ENCODE results near the gene TMEM59L.

Gene TMEM59L

DNA sequence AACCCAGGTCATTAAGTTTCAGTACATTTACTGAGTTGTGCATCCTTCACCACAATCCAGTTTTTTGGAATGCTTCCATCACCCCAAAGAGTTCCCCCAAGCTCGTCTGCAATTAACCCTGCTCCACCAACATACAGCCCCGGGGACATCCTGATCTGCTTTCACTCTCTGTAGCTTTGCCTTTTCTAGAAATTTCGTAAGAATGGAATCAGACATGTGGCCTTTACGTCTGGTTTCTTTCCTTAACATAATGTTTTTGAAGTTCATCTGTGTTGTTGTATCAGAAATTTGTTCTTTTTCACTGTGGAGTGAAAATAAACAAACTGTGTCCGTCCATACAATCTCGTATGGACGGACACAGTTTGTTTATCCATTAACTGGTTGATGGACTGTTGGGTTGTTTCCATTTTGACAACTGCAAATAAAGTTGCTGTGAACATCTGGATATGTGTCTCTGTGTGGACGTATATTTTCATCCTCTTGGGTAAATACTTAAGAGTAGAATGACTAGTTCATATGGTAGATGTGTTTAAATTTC is 27.1 kb downstream of the TMEM59L start:
- no peak for DNase-seq

DNA sequence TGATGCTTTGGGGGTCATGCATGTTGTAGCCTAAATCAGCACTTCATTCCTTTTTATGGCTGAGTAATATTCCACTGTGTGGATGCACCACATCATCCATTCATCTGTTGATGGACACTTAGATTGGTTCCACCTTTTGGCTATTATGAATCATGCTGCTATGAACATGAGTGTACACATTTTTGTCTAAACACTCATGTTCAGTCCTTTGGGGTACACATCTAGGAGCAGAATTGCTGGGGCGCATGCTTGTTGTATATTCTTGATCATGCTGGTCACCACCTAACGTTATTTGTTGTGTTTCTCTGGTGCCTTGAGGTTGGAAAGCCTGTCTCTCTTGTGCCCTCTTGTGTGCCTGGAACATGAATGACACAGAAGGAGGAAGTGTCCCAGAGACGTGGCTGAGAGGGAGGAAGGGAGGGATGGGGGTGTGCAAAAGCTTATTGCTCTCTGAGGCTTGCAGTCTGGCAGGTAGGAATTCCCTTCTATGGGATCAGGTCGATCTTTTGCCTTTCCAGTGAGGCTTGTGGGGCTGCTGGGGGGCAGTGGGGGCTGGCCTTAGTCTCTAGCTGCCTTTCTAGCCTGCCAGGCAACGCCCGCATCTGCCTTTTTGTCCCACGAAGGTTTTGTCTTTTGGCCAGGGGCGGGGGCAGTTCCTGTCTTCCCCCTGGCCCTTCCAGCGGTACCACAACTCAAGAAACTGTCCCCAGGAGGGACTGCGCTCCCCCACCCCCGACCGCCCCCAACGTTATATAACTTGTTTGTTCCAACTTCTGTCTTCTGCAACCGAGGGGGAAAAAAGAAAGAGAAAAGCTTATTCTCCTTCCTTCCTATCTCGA is 31.7 kb downstream of the TMEM59L start:
- DNase-seq: no peak

DNA sequence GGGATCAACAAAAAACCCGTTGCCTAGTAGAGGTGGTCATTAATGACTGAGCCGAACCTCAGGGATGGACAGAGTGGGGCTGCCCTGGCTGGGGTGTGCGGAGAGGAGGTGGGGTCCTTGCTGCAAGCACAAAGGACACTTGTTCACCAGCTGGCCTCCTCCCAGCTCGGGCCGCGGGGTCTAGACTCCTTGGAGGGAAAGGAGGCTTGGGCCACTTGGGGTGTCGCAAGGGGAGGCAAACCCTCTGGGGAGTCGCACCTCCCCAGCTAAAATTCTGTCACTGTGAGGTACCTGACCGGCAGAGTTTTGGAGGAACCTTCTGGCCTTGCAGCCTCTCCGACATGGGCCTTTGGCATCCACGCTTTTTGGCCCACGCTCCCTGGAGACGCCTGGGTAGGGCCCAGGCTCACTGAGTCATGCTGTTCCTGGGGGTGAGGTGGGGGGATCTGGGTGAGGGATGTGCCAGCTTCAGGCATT is 32.4 kb downstream of the TMEM59L start:
- no peak for DNase-seq

DNA sequence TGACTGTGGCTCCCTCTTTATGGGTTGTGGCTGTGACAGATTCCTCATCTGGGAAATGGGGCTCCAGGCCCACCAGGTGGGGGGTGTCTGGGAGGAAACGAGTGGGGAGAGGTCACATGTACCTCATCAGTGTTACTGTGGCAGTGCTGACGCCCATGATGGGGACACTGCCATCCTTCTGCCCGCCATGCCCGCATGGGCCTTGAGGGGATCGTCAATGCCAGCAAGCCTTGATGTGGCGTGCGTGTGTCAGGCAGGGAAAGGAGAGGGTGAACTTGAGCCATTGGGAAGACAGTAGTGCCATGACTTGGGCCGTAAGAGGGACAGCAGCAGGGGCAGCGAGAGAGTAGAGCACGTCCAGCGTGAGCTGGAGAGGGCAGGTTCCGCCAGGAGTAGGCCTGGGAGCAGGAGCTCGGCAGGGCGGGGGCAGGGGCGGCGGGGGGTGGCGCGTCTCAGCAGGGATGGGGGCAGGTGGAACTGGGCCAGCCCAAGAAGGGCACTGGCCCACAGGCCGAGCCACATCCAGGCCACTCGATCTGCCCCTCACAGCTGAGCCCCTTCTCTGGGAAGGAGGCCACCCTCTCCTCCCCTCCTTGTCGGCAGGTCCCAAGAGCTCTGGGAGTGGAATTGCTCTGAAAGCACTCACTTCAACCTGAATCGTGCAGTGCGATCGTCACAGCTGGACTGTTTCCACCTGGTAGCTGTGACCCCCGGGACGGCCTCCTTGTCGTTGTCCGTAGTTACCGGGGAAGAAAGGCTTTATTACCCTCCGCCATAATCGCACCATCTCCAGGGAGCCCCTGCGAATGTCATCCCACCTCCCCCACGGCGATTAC is 34.1 kb downstream of the TMEM59L start:
- DNase-seq: no peak

DNA sequence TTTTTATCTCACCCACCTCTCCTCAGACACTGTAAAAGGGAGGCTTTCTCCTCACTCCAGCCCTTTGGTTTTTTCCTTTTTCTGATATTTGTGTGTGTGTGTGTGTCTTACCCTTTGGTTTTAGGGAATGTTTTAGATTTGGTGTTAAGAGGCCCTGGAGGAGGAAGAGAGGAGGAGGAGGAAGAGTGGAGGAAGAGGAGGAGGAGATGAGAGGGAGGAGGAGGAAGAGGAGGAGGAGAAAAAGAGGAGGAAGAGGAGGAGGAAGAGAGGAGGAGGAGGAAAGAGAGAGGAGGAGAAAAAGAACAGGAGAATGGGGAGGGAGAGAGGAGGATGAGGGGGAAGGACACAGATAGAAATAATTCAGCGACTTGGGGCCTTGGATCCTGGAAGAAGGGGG is 34.7 kb downstream of the TMEM59L start:
- no peak for DNase-seq

DNA sequence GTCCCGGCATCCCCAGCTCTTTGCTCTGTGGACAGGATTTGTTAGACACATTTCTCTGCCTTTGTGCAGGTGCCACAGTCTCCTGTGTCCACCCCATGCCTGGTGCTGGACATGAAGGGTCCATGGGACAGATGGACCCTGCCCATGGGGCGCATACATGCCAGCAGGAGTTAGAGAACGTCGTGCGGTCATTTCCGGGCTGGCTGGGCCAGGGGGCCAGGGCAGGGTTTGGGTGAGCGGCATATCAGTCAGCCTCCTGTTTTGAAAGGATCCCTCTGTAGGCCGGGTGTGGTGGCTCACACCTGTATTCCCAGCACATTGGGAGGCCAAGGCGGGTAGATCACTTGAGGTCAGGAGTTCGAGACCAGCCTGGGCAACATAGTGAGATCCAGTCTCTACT is 35.1 kb downstream of the TMEM59L start:
- DNase-seq: no peak

DNA sequence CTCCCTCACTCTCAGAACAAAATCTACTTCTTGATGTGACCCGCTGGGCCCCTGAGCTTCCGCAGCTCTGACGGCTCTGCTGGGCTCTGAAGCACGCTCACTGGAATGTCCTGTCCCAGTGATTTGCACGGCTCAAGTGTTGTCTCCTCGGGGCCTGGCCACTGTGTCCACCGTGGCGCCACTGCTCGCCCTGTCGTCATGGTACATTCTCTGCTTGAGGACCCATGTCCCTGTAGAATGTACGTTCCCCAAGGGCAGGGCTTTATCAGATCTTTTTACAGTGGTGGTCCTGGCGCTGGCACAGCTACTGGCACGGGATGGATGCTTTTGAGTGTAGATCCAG is 36.3 kb downstream of the TMEM59L start:
- no peak for DNase-seq

DNA sequence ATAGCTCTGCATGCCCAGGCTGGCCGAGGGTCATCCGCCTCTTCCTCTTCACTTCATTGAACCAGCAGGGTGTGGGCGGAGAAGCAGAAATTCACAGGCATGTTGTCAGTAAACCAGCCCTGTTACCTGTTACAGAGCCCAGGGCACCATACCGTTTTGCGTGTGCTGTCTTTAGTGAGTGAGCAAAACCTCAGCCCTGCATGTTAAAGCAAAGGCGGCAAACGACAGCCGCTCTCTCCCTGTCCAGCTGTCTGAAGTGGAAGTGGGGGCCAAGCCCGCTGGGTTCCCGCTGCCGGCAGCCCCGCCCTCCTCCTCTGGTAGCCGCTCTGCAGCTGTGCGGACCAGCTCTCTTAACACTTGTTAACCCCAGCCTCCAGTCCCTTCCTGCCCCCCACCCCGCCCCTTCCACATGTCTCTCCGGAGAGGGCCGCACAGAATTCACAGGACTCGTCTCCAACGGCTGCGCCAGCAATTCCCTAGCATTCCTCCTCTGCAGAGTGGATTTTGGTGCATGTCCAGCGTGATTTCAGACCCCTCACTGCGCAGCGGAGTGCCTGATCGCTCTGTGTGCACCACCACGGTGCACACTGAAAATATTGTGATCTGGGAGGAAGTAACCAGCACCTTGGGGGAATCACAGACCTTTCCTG is 36.8 kb downstream of the TMEM59L start:
- DNase-seq: no peak

DNA sequence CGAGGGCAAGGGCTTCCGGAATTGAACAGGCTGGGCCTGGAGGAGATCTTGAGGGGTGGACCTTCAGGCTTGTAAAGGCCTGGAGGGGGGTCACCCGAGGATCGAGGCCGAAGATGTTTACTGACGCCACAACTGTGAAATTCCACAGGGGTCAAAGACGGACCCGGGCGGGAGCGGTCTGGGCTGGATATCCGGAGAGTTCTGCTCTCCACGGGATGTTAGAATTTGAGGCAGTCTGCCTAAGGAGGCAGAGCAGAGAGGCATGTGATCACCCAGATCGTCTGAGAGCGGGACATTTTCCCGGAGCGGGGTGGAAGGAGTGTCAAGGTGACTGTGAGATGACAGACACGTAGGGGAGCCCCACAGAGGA is 37.3 kb downstream of the TMEM59L start:
- no peak for DNase-seq

DNA sequence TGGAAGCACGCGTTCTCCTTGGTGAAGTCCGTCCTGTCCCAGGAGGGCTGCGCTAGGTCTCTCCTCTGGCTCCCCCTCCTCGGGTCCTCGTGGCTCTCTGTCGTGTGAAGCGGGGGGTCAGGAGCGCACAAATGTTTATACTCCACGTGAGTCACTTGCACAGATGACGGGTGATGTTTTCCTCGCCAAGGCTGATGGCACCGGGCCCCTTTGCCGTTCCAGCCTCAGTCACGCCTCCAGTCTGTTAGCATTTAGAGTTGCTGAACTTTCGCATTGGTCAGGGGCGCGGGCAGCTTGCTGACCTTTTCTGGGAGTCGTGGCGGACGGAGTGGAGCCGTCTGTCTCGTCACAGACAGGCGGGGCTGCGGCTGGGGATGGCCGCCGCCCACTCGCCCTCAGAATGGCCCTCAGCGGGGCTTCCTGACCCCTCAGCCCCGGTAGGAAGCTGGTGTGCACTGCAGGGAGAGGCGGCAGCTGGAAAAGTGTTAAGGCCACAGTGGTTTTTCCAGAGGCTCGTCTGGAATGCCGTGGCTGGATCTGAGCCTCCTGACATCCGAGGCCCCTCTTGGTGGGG is 37.9 kb downstream of the TMEM59L start:
- no peak for DNase-seq

DNA sequence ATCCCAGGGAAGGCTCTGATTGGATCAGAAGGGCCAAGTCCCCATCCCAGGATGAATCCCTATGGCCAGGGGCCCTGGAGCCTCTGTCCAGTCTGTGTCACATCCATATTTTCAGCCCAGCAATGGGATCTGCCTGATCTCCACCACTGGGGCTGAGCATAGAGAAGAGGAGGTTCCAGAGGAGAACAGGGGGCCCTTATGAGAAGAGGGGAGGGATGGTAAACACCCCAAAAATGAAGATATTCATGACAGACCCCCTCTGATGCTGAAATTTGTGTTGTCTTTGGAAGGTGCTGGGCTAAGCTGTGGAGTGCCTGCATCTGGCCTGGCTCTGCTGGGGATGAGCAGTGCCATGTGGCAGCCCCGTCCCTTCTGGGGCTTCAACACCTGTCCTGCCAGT is 38.6 kb downstream of the TMEM59L start:
- no peak for DNase-seq

DNA sequence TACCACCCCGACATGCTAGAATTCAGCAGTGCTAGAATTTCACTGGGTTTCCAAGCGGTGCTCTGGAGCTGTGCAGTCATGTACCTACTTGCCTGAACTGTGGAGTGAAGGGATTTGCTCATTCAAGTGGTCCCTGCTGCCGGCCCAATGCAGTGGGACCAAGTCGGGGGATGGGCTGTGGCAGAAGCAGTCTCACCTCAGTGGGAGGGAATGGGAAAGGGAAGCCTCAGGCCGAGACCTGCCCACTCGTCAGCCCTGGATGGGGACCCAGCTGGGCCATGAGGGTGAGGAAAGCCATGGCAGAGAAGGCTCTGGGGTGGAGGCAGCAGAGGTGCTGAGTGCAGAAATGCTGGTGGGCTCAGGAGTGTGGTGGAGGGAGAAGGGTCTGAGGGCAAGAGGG is 39.1 kb downstream of the TMEM59L start:
- DNase-seq: no peak

DNA sequence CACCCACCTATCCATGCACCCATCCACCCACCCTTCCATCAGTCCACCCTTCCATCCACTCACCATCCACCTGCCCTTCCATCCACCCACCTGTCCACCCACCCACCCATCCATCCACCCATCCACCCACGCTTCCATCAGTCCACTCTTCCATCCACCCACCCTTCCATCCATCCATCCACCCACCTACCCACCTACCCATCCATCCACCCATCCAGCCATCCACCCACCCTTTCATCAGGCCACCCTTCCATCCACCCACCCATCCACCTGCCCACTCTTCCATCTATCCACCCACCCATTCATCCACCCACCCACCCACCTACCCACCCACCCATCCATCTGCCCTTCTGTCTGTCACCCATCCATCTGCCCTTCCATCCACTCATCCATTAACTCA is 41.2 kb downstream of the TMEM59L start:
- no peak for DNase-seq

DNA sequence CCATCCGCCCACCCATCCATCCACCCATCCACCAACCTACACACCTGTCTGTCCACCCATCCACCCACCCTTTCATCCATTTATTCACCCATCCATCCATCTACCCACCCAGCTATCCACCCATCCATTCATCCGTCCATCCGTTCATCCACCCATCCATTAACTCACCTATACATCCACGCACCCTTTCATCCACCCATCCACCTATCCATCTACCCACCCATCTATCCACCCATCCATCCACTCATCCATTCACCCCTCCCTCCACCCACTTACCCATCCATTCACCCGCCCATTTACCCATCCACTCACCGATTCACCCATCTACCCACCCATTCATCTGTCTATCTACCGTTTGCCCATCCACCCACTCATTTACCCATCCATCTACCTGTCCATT is 41.8 kb downstream of the TMEM59L start:
- no peak for DNase-seq

DNA sequence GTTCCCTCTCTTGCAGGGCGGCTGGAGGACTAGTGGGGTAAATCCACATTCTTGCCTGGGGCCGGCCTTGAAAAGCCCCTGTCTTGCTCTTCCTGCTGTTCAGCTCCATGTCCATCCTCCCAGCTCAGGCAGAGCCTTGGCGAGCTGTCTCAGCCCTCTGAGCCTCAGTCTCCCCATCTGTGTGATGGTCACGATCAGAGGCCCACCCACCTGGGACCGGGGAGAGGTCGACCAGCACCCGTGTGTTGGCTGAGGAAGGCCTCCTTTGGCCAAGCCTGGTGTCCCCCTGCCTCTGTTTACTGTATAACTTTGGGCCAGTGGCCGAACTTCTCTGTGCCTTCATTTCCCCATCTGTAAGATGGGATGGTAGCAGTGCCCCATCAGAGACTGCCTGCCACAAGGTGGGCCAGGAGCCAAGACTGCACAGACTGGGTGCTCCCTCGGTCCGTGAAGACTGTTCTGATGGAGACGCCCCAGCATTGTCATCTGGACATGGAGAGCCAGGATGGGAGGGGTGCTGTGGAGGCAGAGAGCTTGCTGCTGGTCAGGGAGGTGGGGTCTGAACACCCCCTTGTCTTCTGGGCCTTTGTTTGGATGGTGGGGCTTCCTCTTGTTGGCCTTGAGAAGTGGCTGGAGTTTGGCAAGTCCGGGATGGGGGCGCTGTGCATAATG is 42.6 kb downstream of the TMEM59L start:
- DNase-seq: no peak

DNA sequence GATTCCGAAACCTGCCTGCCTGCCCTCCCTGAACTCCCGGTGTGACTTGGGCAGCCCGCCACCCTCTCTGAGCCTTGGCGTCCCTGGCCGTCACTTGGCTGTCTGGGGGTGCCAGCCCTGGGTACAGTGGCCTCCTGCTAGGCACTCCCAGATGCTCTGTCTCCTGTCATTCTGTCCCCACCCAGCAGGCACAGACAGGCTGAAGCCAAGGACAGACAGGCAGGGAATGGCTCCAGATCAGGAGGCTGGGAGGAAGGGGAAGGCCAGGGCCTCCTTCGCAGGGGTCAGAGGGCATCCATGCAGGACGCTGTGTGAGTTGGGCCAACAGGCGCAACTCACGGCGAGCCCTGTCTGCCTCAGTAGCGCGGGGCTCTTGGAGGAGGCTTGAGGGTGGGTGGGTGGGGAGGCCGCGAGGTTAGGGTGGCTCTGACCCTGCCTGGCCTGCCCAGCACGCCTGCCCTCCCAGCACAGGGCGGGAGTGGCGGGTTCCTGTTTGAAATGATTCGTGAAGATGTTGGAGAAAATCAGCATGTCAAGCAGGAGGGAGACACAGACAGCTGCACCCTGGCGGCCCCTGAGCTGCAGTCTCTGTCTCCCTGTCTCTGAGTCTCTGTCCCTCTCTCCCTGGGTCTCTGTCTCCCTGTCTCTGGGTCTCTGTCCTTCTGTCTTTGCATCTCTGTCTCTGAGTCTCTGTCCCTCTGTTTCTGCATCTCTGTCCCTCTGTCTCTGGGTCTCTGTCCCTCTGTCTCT is 43.8 kb downstream of the TMEM59L start:
- no peak for DNase-seq

DNA sequence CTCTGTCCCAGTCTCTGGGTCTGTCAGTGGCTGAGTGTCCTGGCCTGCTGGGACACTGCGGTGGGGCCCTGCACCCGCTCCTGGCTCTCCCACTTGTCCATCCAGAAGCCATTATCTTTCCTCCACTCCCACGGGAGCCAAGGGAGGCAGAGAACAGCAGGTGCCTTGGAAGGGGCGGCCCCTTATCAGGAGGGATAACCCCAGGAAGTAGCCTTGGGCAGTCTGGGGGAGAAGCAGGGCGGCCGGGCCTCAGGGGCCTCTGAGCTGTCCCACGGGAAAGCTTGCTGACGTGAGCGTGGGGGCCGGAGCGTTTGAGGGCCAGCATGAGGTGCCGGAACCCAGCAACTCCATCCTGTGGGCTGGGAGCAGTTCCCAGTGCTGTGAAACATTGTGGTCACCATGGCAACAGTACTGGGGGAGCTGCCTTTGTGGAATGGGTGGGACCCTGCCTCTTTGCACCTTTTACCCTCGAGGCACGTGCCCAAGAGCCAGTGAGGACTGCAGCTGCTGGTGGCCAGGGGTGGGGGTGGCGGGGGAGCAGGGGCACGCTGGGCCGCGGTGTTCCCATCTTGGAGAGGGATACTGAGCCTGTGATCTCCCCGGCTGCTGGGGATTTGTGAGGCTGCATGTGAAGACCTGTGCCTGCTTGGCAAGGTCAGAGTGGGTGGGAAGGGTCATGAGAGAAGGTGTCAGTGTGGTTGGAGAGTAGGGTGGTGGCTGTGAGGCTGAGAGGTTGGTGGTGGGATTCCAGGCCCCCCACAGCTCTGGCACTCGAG is 45.1 kb downstream of the TMEM59L start:
- DNase-seq: no peak

DNA sequence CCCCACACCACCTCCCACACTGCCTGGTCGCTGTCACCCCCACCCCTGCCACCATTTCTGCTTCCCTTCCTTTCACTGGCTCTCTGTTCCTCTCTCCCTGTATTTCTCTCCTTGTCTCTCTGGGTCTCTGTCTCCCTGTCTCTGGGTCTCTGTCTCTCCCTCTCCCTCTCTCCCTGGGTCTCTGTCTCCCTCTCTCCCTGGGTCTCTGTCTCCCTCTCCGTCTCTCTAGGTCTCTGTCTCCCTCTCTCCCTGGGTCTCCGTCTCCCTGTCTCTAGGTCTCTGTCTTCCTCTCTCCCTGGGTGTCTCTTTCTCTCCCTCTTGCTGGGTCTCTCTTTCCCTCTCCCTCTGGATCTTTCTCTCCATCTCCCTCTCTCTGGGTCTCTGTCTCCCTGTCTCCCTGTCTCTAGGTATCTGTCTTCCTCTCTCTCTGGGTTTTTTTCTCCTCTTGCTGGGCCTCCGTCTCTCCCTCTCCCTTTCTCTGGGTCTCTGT is 45.7 kb downstream of the TMEM59L start:
- no peak for DNase-seq

DNA sequence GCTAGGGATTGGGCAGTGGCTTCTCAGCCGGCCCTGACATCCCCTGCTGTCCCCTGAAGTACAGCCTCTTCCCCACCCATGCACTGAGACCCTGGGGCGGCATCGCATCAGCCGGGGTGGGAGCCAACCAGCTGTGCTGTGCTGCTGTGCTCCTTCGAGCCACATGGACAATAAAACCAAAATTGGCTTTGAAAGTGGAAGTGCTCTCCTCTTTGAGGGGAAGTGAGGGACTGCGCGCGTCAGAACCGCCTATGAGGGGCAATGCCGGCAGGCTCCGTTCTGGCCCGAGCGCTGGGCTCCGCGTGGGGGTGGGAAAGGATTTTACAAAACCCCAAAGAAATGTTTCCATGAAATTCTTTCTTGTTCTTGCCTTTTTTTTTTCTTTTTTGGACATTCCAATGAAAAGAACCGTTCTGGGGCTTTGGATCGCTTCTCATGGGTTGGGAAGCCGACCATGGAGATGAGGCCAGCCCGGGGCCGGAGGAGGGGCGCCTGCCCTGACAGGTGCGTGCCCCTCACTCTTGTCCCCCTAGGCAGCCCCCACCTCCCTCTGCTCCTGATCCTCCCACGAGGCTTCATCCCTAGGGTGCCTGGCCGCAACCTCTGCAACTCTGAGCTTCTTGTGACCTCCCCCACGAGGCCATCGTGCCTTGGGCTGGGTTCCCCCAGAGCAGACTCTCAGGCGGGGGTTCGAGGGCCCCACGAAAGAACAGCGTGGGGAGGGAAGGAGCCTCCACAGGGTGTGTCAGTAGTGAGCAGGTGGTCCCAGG is 46.8 kb downstream of the TMEM59L start:
- no peak for DNase-seq
